HUES6 (cell line): ENCODE results near the gene GTF2F2.

ENCODE experiments used
- H3K27ac ChIP-seq: 2 replicates; pipeline ENCODE4 v1.7.0; 2013; ENCODE audit warnings: low read depth, mild to moderate bottlenecking, low read length, inconsistent platforms
- H3K27me3 ChIP-seq: 2 replicates; pipeline ENCODE4 v1.6.1; 2013; ENCODE audit warnings: low read length; ENCODE audit not compliant: control insufficient read depth, insufficient read depth
- H3K36me3 ChIP-seq: 2 replicates; pipeline ENCODE4 v1.6.1; 2013; ENCODE audit warnings: low read length; ENCODE audit not compliant: control insufficient read depth, insufficient read depth
- H3K4me1 ChIP-seq: 2 replicates; pipeline ENCODE4 v1.6.1; 2013; ENCODE audit warnings: low read length; ENCODE audit not compliant: control insufficient read depth, insufficient read depth
- H3K4me3 ChIP-seq: 2 replicates; pipeline ENCODE4 v1.5.1; 2013; ENCODE audit warnings: low read depth, low read length
- H3K9ac ChIP-seq: one replicate; pipeline ENCODE4 v1.6.1; 2013; ENCODE audit warnings: mild to moderate bottlenecking, low read length
- H3K9me3 ChIP-seq: 2 replicates; pipeline ENCODE4 v1.6.1; 2013; ENCODE audit warnings: low read depth, low read length; ENCODE audit not compliant: control insufficient read depth, insufficient read depth

GTF2F2 gene

GRCh38 chr13:45258334-45258675, 138.0 kb downstream of the GTF2F2 start:
- Histone ChIP-seq H3K9me3 (no peaks in the 10 kb centered on the region), H3K27ac (no peak overlapping the region), H3K9ac (no peak overlapping the region)

GRCh38 chr13:45267215-45267614, 146.9 kb downstream of the GTF2F2 start:
- Histone ChIP-seq H3K9ac (no peak overlapping the region), H3K9me3 (no peaks in the 10 kb centered on the region), H3K27ac (no peak overlapping the region), H3K4me3 (no peak overlapping the region), H3K27me3 (no peaks in the 10 kb centered on the region), H3K36me3 (no peaks in the 10 kb centered on the region), H3K4me1 (peaks cover 15% of the 10 kb centered on the region; the same call in 1 of the 2 replicates)

More at GRCh38 chr13:45258334-45258675, 138.0 kb downstream of the GTF2F2 start:
- Histone ChIP-seq H3K4me3 (no peak overlapping the region), H3K4me1 (no peaks in the 10 kb centered on the region), H3K27me3 (no peaks in the 10 kb centered on the region), H3K36me3 (peaks cover 3% of the 10 kb centered on the region)

- Histone ChIP-seq H3K27ac (no peak overlapping the region), H3K36me3 (no peaks in the 10 kb centered on the region), H3K9me3 (no peaks in the 10 kb centered on the region), H3K4me1 (peaks cover 15% of the 10 kb centered on the region; the same call in 1 of the 2 replicates), H3K4me3 (no peak overlapping the region), H3K9ac (no peak overlapping the region), H3K27me3 (no peaks in the 10 kb centered on the region)
These were observed 148.9 kb downstream of the GTF2F2 start for GRCh38 chr13:45269204-45269603.

GRCh38 chr13:45276913-45277312, 156.6 kb downstream of the GTF2F2 start:
- Histone ChIP-seq H3K27ac (no peak overlapping the region), H3K4me3 (no peak overlapping the region), H3K27me3 (no peaks in the 10 kb centered on the region), H3K9ac (no peak overlapping the region), H3K9me3 (no peaks in the 10 kb centered on the region), H3K36me3 (peaks cover 3% of the 10 kb centered on the region; the same call in 1 of the 2 replicates), H3K4me1 (no peaks in the 10 kb centered on the region; the same call in 1 of the 2 replicates)

- no peaks in the 10 kb centered on the region for H3K9me3 ChIP-seq
- no peak overlapping the region for H3K9ac ChIP-seq
- H3K36me3 ChIP-seq = peaks cover 3% of the 10 kb centered on the region; the same call in 1 of the 2 replicates
- no peaks in the 10 kb centered on the region; the same call in 1 of the 2 replicates for H3K4me1 ChIP-seq
- no peak overlapping the region for H3K27ac ChIP-seq
- no peaks in the 10 kb centered on the region for H3K27me3 ChIP-seq
- H3K4me3 ChIP-seq = no peak overlapping the region
These were observed 157.9 kb downstream of the GTF2F2 start for GRCh38 chr13:45278096-45278645.

- H3K4me3 ChIP-seq = no peak overlapping the region
- no peaks in the 10 kb centered on the region for H3K9me3 ChIP-seq
- H3K36me3 ChIP-seq = peaks cover 5% of the 10 kb centered on the region; the same call in 1 of the 2 replicates
- 0 out of 2 replicates have a peak overlapping the region, but pooled peaks have one; percentile 21 for H3K27ac ChIP-seq
- no peaks in the 10 kb centered on the region; the same call in 1 of the 2 replicates for H3K4me1 ChIP-seq
- no peak overlapping the region for H3K9ac ChIP-seq
- no peaks in the 10 kb centered on the region for H3K27me3 ChIP-seq
These were observed 159.7 kb downstream of the GTF2F2 start for GRCh38 chr13:45280011-45280410.

GRCh38 chr13:45280751-45281634, 160.7 kb downstream of the GTF2F2 start:
- H3K4me1 ChIP-seq = no peaks in the 10 kb centered on the region; the same call in 1 of the 2 replicates
- H3K4me3 ChIP-seq = no peak overlapping the region
- H3K9ac ChIP-seq = no peak overlapping the region
- H3K9me3 ChIP-seq = no peaks in the 10 kb centered on the region
- peaks cover 7% of the 10 kb centered on the region; the same call in 1 of the 2 replicates for H3K36me3 ChIP-seq
- no peaks in the 10 kb centered on the region for H3K27me3 ChIP-seq
- H3K27ac ChIP-seq = no peak overlapping the region

- H3K27ac ChIP-seq = no peak overlapping the region
- 0 out of 2 replicates have a peak, but pooled peaks cover 9% of the 10 kb centered on the region for H3K36me3 ChIP-seq
- no peaks in the 10 kb centered on the region for H3K9me3 ChIP-seq
- no peaks in the 10 kb centered on the region for H3K27me3 ChIP-seq
- H3K4me3 ChIP-seq = no peak overlapping the region
- H3K4me1 ChIP-seq = no peaks in the 10 kb centered on the region; the same call in 1 of the 2 replicates
- H3K9ac ChIP-seq = no peak overlapping the region
These were observed 162.7 kb downstream of the GTF2F2 start for GRCh38 chr13:45282994-45283393.

GRCh38 chr13:45289936-45290563, 169.7 kb downstream of the GTF2F2 start:
- Histone ChIP-seq H3K9ac (no peak overlapping the region), H3K4me3 (no peak overlapping the region), H3K9me3 (no peaks in the 10 kb centered on the region), H3K27me3 (no peaks in the 10 kb centered on the region), H3K27ac (no peak overlapping the region), H3K36me3 (0 out of 2 replicates have a peak, but pooled peaks cover 7% of the 10 kb centered on the region), H3K4me1 (no peaks in the 10 kb centered on the region)

GRCh38 chr13:45292176-45292575, 171.9 kb downstream of the GTF2F2 start:
- 0 out of 2 replicates have a peak, but pooled peaks cover 5% of the 10 kb centered on the region for H3K36me3 ChIP-seq
- H3K4me3 ChIP-seq = no peak overlapping the region
- no peaks in the 10 kb centered on the region for H3K27me3 ChIP-seq
- H3K27ac ChIP-seq = no peak overlapping the region
- no peaks in the 10 kb centered on the region for H3K4me1 ChIP-seq
- no peaks in the 10 kb centered on the region for H3K9me3 ChIP-seq
- no peak overlapping the region for H3K9ac ChIP-seq

GRCh38 chr13:45295536-45295935, 175.2 kb downstream of the GTF2F2 start:
- no peak overlapping the region for H3K9ac ChIP-seq
- H3K27me3 ChIP-seq = no peaks in the 10 kb centered on the region
- H3K9me3 ChIP-seq = no peaks in the 10 kb centered on the region
- peaks cover 4% of the 10 kb centered on the region for H3K4me1 ChIP-seq
- H3K27ac ChIP-seq = no peak overlapping the region
- H3K36me3 ChIP-seq = no peaks in the 10 kb centered on the region
- H3K4me3 ChIP-seq = no peak overlapping the region
